ENCODE results near the gene SCP2D1. TPM values are rescaled to one million over a fixed set of nuclear protein-coding genes. Genes with fewer than 3 reads are reported as not detected.

Gene SCP2D1
- polyA plus RNA-seq, 1 of the 3 experiments (the other 2 are of a cell fraction): not detected

- no peak overlapping the region for H3K4me3 ChIP-seq (ENCODE audit: low read depth in 2 of 2, low read length in 1 of 2)
- no peaks in the 10 kb centered on the region for H3K9me2 ChIP-seq
- H3K36me3 ChIP-seq (replicated peaks in 1 of 2; ENCODE audit: control insufficient read depth in 1 of 2, insufficient read depth in 2 of 2, low read length in 1 of 2): no peaks in the 10 kb centered on the region
- no peaks in the 10 kb centered on the region for H3F3A ChIP-seq (replicated peaks; ENCODE audit: insufficient read depth)
- H4K20me1 ChIP-seq (ENCODE audit: insufficient read depth): no peaks in the 10 kb centered on the region
- DNase-seq: no peak
- no peak overlapping the region for H3K9ac ChIP-seq
- H3K27ac ChIP-seq (ENCODE audit: low read depth in 2 of 2, low read length in 1 of 2): no peak overlapping the region
- no peaks in the 10 kb centered on the region for H3K27me3 ChIP-seq (ENCODE audit: insufficient read depth)
- TF ChIP-seq FOXJ3 (CRISPR knock-in tag; IDR thresholded peaks at IDR 0.05) (no peak), EP300 (IDR thresholded peaks at IDR 0.05; ENCODE audit: borderline replicate concordance in 1 of 2, low read depth in 1 of 2, low read length in 1 of 2) (no peak), IRF3 (IDR thresholded peaks at IDR 0.05; ENCODE audit: low read depth, low read length) (no peak), GATA2 (CRISPR knock-in tag; IDR thresholded peaks at IDR 0.05) (no peak), JUND (IDR thresholded peaks at IDR 0.05) (no peak), TCF12 (IDR thresholded peaks at IDR 0.05) (no peak), TEAD4 (IDR thresholded peaks at IDR 0.05; ENCODE audit: borderline replicate concordance, insufficient read depth) (no peak), GABPA (IDR thresholded peaks at IDR 0.05; ENCODE audit: low read depth) (no peak), RFX5 (IDR thresholded peaks at IDR 0.05; ENCODE audit: low read length) (no peak)
- 50% methylated on average over 9 of the region's 9 CpGs for WGBS (ENCODE audit: low lambda C conversion rate)
- H3K4me1 ChIP-seq (ENCODE audit: control insufficient read depth in 1 of 2, insufficient read depth in 2 of 2, low read depth in 1 of 2, low read length in 1 of 2): no peaks in the 10 kb centered on the region
- H3K9me3 ChIP-seq: no peaks in the 10 kb centered on the region
- no peaks in the 10 kb centered on the region for H3K79me2 ChIP-seq (ENCODE audit: insufficient read depth)
- H2AFZ ChIP-seq (ENCODE audit: low read depth): no peak overlapping the region; the same call in 1 of the 2 replicates
- ChIA-PET POLR2A (no interaction called here), CTCF (interaction anchor here (0.9 kb wide), 1 partner anchor 149 kb away, joined by 3 read pairs; no protein-coding TSS in a partner anchor)
- H3K4me2 ChIP-seq: no peak overlapping the region
These were observed 33.0 kb upstream of the SCP2D1 start for GRCh38 chr20:18780385-18781130.

- DNase-seq: no peak
- Histone ChIP-seq H4K20me1 (ENCODE audit: insufficient read depth) (no peaks in the 10 kb centered on the region), H3K4me1 (ENCODE audit: control insufficient read depth in 1 of 2, insufficient read depth in 2 of 2, low read depth in 1 of 2, low read length in 1 of 2) (no peaks in the 10 kb centered on the region), H3K4me3 (ENCODE audit: low read depth in 2 of 2, low read length in 1 of 2) (no peak overlapping the region), H3K27ac (ENCODE audit: low read depth in 2 of 2, low read length in 1 of 2) (no peak overlapping the region), H3K4me2 (no peak overlapping the region), H3F3A (replicated peaks; ENCODE audit: insufficient read depth) (no peaks in the 10 kb centered on the region), H3K27me3 (ENCODE audit: insufficient read depth) (no peaks in the 10 kb centered on the region), H3K9me3 (no peaks in the 10 kb centered on the region), H3K79me2 (ENCODE audit: insufficient read depth) (no peaks in the 10 kb centered on the region), H3K9ac (no peak overlapping the region), H3K9me2 (no peaks in the 10 kb centered on the region), H2AFZ (ENCODE audit: low read depth) (no peak overlapping the region; the same call in 1 of the 2 replicates), H3K36me3 (replicated peaks in 1 of 2; ENCODE audit: control insufficient read depth in 1 of 2, insufficient read depth in 2 of 2, low read length in 1 of 2) (no peaks in the 10 kb centered on the region)
- WGBS (ENCODE audit: low lambda C conversion rate): 5% methylated on average over 3 of the region's 3 CpGs
- TF ChIP-seq TAF1 (IDR thresholded peaks at IDR 0.05; ENCODE audit: borderline replicate concordance, low read depth, low read length) (no peak), RFX5 (IDR thresholded peaks at IDR 0.05; ENCODE audit: low read length) (no peak), YY1 (IDR thresholded peaks at IDR 0.05; ENCODE audit: low read depth) (no peak), ZBTB33 (IDR thresholded peaks at IDR 0.05; ENCODE audit: borderline replicate concordance, low read depth) (no peak), EZH2phosphoT487 (IDR thresholded peaks at IDR 0.05; ENCODE audit: borderline replicate concordance, low read depth) (no peak), NFIC (IDR thresholded peaks at IDR 0.05; ENCODE audit: borderline replicate concordance) (no peak), POLR2AphosphoS5 (IDR thresholded peaks at IDR 0.05; ENCODE audit: low read depth, low read length) (no peak), RXRA (IDR thresholded peaks at IDR 0.05; ENCODE audit: borderline replicate concordance, low read depth) (no peak), RAD21 (IDR thresholded peaks at IDR 0.05; ENCODE audit: low read length) (no peak), FOSL2 (IDR thresholded peaks at IDR 0.05; ENCODE audit: borderline replicate concordance, low read depth) (no peak), USF1 (IDR thresholded peaks at IDR 0.05; ENCODE audit: borderline replicate concordance, low read depth) (no peak), CHD2 (IDR thresholded peaks at IDR 0.05; ENCODE audit: low read length, partially characterized antibody) (no peak), JUND (IDR thresholded peaks at IDR 0.05) (no peak), PBX3 (IDR thresholded peaks at IDR 0.05) (no peak), MXI1 (IDR thresholded peaks at IDR 0.05; ENCODE audit: low read depth, low read length) (no peak)
- ChIA-PET CTCF (no interaction called here), POLR2A (no interaction called here)
These were observed 32.1 kb upstream of the SCP2D1 start for GRCh38 chr20:18781509-18781908.
